Hypothalamus (tissue), 51 donors: ENCODE data around the gene NIPSNAP2.

Source experiments
- DNase-seq, 51 donors: peaks; one replicate each; lab custom pipeline; 2025; lab: John Stamatoyannopoulos, UW

The NIPSNAP2 gene

GRCh38 chr7:55964261-55965099 lies at the start of gene NIPSNAP2:
Gene NIPSNAP2 (plus strand): TSS chr7:55964585. CDS start chr7:55964610, 25 bp downstream.
- peak in 49 of 51 donors; percentile 27 to 80 (median 59) for DNase-seq

GRCh38 chr7:55917771-55918170 lies 46.6 kb upstream of the NIPSNAP2 start:
- no peak for DNase-seq

DNA sequence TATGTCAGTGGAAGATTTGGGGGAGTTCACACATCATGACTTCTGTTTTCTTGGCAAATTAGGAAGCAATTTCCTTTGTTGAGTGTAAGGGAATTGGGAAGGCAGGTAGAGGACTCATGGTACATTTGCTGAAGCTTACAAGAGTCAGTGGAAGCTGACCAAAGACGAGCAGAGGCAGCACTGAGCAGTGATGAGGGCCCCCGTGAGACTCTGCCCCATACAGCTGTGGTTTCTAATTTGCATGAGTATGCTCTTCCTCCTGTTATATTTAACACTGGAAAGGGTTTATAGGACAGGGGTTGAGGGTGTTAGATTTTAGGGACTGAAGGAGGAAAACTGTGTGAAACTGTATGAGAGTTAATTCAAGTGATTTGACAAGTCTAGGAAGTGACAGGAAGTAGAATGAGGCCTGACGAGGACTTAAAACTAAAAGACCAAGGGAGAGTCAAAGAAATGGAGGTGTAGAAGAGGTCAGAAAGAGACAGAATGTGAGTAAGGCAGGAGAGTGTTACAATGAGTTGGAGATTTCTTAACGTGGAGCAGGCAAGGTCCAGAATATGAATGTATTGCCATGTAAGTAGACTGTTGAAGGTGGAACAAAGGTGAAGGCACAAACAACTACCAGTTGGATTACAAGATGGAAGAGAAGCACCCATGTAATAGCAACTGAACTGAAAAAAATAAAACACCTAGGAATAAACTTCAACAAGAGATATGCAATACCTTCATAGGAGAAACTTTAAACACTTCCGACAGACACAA lies 36.2 kb upstream of the NIPSNAP2 start:
- DNase-seq = no peak

- no peak for DNase-seq
Measured at GRCh38 chr7:55931421-55932151, 32.8 kb upstream of the NIPSNAP2 start.

GRCh38 chr7:55939514-55940123 lies 24.8 kb upstream of the NIPSNAP2 start:
- no peak for DNase-seq

GRCh38 chr7:55946545-55946944 lies 17.8 kb upstream of the NIPSNAP2 start:
- no peak for DNase-seq

GRCh38 chr7:55951637-55952351 lies 12.6 kb upstream of the NIPSNAP2 start, which contains the start of gene MRPS17:
Gene MRPS17 (plus strand): TSS chr7:55951877. CDS start chr7:55953196, 1,319 bp downstream.
- DNase-seq = peak; percentile 34 to 93 (median 82)

DNA sequence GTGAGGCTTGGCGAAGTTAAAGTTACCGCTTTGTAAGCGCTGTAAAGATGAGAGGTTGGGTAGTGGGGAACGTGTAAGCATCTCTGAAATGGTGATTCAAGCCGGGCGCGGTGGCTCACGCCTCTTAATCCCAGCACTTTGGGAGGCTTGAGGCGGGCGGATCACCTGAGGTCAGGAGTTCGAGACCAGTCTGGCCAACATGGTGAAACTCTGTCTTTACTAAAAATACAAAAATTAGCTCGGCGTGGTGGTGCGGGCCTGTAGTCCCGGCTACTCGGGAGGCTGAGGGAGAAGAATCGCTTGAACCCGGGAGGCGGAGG lies 12.1 kb upstream of the NIPSNAP2 start:
- DNase-seq = peak in 1 of 51 donors; percentile 9

DNA sequence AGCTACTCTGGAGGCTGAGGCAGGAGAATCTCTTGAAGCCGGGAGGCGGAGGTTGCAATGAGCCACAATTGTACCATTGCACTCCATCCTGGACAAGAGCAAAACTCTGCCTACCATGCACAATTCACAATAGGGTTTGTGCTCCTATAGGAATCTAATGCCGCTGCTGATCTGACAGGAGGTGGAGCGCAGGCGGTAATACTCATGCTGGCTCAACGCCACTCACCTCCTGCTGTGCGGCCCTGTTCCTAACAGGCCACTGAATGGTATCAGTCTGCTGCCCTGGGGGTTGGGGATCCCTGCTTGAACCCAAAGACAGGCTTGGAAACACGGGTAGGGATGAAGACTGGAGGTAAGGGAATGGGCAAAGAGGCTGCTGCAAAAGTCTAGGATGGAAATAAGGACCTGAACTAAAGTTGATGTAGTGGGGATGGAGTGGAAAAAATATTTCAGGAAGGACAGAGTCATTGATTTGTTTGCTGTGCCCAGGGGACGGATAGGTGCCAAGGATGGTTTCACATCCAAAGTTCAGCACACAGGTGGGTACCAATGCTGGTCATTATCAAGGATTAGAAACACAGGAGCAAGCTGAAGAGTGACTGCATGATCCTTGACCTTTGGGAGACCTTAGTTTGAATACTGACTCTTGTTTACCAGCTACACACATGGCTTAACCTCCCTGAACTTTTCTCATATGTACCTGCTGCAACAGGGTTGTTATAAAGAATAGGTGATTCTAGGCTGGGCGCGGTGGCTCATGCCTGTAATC lies 10.5 kb upstream of the NIPSNAP2 start:
- no peak for DNase-seq

DNA sequence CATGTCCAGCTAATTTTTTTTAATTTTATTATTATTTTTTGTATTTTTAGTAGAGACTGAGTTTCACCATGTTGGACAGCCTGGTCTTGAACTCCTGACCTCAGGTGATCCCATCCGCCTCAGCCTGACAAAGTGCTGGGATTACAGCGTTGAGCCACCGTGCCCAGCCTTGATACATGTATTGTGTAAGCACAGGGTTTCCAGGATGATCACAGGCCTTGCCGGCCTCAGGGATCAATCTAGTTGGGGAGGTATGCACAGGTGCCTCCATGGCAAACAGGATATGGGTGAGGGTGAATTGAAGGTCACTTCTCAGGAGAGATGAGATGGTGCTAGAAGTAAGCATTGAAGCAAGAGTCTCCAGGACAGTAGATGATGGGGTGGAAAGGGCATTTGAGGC lies 7.2 kb upstream of the NIPSNAP2 start:
- DNase-seq = no peak

- DNase-seq = no peak
Measured at GRCh38 chr7:55962014-55962413, 2.4 kb upstream of the NIPSNAP2 start.

DNA sequence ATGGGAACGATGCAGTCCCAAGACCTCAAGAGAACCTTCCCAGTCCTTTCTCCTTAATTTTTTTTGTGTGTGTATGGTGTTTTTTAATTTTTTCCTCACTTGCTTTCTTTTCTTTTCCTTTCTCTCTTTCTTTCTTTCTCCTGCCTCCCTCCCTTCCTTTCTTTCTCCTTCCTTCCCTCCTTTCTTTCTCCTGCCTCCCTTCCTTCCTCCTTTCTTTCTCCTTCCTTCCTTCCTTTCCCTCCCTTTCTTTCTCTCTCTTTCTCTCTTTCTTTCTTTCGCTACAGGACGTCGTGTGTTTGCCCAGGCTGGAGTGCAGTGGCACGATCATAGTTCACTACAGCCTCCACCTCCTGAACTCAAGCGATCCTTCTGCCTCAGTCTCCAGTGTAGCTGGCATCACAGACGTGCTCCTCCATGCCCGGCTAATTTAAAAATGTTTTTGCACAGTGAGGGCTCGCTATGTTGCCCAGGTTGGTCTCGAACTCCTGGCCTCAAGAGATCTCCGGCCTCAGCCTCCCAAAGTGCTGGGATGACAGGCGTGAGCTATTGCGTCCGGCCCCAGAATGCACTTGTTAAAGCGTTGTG lies 709 bp upstream of the NIPSNAP2 start:
- peak in 1 of 51 donors; percentile 33 for DNase-seq

DNA sequence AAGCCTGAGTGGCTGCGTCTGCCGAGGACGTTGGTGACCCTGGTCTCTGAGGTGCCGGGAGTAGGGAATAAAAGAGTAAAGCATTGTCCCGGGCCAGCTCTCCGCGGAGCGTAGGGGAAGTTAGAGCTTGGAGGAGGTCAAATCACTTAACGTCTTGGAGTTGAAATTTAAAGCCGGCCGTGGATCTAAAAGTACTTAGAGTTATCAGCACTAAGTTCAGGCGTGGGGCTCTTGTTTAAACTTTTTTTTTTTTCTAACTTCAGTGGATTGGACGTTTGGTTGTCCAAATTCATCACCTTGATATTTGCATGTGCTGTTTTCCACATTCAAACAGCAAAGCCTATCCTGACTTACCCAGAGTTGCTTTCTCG lies 700 bp downstream of the NIPSNAP2 start:
- peak in 2 of 51 donors; percentile 52 to 63 for DNase-seq

- peak in 27 of 51 donors; percentile 2 to 52 (median 16) for DNase-seq
Measured at GRCh38 chr7:55965805-55966421, 1.5 kb downstream of the NIPSNAP2 start.

GRCh38 chr7:55966851-55967250 lies 2.5 kb downstream of the NIPSNAP2 start:
- DNase-seq = no peak

DNA sequence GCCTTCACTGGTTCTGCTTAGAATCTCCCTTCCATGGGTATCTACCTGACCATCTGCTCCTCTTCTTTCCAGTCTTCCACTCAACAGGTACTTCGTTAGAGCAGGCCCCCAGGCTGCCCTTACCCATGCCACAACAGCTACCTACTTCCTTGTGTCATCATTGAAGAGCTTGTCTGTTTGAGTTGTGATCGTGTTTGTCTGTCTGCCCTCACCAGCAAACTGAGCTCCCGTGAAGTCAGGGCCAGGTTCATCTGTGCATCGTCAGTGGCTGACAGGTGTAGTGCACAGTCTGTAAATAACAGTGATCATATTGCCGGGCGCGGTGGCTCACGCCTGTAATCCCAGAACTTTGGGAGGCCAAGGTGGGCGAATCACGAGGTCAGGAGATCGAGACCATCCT lies 5.0 kb downstream of the NIPSNAP2 start:
- DNase-seq = no peak

GRCh38 chr7:55970561-55970960 lies 6.2 kb downstream of the NIPSNAP2 start:
- DNase-seq = no peak

GRCh38 chr7:55970978-55971377 lies 6.6 kb downstream of the NIPSNAP2 start:
- no peak for DNase-seq
